ENCODE measurements around the gene POGZ. TPM values are rescaled to one million over a fixed set of nuclear protein-coding genes. Genes with fewer than 3 reads are reported as not detected.

The POGZ gene
- total RNA-seq, 1 experiment from 2014 or later, result 98.4 TPM

DNA sequence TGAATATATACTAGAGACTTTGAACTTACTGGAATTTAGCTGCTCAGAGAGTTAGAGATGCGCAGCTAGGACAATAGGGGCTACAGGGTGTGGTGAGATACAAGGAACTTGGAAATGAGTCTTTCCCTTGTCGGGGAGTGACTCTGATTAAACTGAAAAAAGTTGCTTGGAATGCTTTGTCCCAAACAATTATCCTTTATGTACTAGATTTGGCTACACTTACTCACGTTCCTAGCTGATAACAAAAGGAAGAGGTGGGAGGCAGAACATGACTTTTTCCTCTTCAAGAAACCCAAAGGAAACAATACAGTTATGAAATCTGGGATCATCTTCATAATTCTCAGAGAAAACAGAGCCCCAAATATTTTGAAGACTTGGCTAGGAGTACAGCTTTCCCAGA is 45.0 kb upstream of the POGZ start:
- H3K4me3 ChIP-seq (ENCODE audit: low read depth, low read length, poor library complexity, severe bottlenecking), result no peak overlapping the region
- intact Hi-C loops (cut with micrococcal nuclease; ENCODE audit: unreplicated experiment), result no loop called here
- no peak for DNase-seq (ENCODE audit: low spot score)
- BruUV-seq (replicated peaks), result no TSS peak
- no peaks in the 10 kb centered on the region for H3K4me1 ChIP-seq (ENCODE audit: insufficient read depth, low read length, poor library complexity, severe bottlenecking)
- no peaks in the 10 kb centered on the region for H3K9me3 ChIP-seq (ENCODE audit: low read depth, low read length, poor library complexity, severe bottlenecking)
- ChIA-PET CTCF (no interaction called here), POLR2A (ENCODE audit: low non-redundant PET) (no interaction called here)
- no peaks in the 10 kb centered on the region for H3K27me3 ChIP-seq (replicated peaks; ENCODE audit: insufficient read depth, low read depth, low read length, poor library complexity)
- no peaks in the 10 kb centered on the region for H3K36me3 ChIP-seq (ENCODE audit: insufficient read depth, low read length, poor library complexity, severe bottlenecking)
- no peak overlapping the region for H3K27ac ChIP-seq (ENCODE audit: low read depth, low read length, poor library complexity, severe bottlenecking)
- TF ChIP-seq EZH2 (IDR thresholded peaks at IDR 0.05; ENCODE audit: borderline replicate concordance, low read depth, low read length, poor library complexity, severe bottlenecking), result no peak
- TF ChIP-seq, protein P1, sequence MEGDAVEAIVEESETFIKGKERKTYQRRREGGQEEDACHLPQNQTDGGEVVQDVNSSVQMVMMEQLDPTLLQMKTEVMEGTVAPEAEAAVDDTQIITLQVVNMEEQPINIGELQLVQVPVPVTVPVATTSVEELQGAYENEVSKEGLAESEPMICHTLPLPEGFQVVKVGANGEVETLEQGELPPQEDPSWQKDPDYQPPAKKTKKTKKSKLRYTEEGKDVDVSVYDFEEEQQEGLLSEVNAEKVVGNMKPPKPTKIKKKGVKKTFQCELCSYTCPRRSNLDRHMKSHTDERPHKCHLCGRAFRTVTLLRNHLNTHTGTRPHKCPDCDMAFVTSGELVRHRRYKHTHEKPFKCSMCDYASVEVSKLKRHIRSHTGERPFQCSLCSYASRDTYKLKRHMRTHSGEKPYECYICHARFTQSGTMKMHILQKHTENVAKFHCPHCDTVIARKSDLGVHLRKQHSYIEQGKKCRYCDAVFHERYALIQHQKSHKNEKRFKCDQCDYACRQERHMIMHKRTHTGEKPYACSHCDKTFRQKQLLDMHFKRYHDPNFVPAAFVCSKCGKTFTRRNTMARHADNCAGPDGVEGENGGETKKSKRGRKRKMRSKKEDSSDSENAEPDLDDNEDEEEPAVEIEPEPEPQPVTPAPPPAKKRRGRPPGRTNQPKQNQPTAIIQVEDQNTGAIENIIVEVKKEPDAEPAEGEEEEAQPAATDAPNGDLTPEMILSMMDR (conservative IDR thresholded peaks at IDR 0.05; ENCODE audit: low read depth, low read length), result no peak

DNA sequence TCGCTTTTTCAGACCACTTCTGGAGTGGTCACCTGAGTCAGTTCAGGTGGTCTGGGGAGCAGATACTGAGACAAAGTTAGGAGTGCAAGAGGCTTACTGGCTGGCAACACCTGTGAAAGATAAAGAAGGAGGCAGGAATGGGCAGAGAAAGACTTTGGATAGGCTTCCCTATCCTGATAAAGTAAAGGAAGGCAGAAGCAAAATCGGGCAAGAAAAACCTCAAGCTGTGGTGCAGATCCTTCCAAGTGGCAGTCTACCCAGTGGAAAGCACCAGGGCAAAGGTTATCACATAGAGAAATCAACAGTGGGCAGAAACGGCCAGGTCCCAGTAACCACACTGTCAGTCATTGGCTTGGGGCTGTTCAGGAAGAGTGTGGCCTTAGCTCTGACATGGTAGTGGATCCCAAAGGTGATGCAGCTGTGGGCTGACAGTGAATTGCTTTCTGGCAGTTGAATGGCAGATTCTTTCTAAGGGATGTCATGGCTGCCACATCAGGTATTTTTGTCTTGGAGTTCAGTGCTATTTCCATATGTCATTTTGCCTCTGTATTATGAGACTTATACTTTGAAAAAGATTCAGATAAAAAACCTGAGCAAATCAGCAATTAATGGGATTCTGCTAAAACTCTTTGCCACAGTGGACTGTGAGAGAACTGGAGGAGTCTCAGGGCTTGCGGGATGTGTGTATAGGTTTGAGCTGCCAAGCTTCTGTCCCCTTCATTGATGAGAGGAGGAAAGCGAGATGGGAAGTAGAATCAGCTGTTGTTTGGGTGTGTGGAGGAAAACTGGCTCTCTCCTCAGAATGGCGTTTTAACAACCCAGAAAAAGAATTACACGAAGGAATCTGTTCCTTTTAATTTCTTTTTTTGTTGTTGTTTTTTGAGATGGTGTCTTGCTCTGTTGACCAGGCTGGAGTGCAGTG is 43.8 kb upstream of the POGZ start:
- H3K27me3 ChIP-seq (replicated peaks; ENCODE audit: insufficient read depth, low read depth, low read length, poor library complexity), result no peaks in the 10 kb centered on the region
- no peak for DNase-seq (ENCODE audit: low spot score)
- no peaks in the 10 kb centered on the region for H3K4me1 ChIP-seq (ENCODE audit: insufficient read depth, low read length, poor library complexity, severe bottlenecking)
- H3K4me3 ChIP-seq (ENCODE audit: low read depth, low read length, poor library complexity, severe bottlenecking), result no peak overlapping the region
- no TSS peak for BruUV-seq (replicated peaks)
- H3K9me3 ChIP-seq (ENCODE audit: low read depth, low read length, poor library complexity, severe bottlenecking), result no peaks in the 10 kb centered on the region
- no peak for TF ChIP-seq EZH2 (IDR thresholded peaks at IDR 0.05; ENCODE audit: borderline replicate concordance, low read depth, low read length, poor library complexity, severe bottlenecking)
- TF ChIP-seq, protein P1 (conservative IDR thresholded peaks at IDR 0.05; ENCODE audit: low read depth, low read length), result no peak
- ChIA-PET CTCF (no interaction called here), POLR2A (ENCODE audit: low non-redundant PET) (no interaction called here)
- H3K36me3 ChIP-seq (ENCODE audit: insufficient read depth, low read length, poor library complexity, severe bottlenecking), result no peaks in the 10 kb centered on the region
- H3K27ac ChIP-seq (ENCODE audit: low read depth, low read length, poor library complexity, severe bottlenecking), result no peak overlapping the region
- intact Hi-C loops (cut with micrococcal nuclease; ENCODE audit: unreplicated experiment), result no loop called here

DNA sequence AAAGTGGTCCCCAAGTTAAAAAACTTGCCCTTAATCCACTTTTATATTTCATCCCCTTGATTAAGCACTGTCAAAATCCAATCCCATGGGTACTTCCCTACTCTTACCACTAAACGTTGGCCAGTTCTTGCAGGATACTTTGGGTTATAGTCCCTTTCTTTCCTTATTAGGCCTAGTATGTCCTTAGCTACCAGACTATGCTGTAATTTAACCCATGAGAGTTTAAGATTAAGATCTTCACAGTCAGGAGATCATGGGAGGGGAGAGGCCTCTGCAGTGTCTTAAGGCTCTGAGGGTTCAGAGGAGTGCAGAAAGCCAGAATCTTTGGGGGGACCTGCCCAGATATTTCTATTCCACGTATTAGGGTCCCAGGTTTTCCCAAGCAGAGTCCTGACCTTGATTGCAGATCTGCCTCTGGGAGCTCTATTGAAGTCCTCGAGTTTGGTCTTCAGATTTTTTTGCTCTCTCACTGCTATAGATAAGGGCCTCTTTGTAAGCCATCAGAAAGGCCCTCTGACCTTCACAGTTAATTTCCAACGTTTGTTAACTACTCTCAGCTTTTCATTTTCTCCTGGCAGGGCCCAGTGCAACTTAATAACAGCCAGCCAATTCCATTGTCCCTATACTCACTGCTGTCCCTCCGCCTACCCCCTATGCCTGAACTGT is 42.9 kb upstream of the POGZ start:
- no peaks in the 10 kb centered on the region for H3K27me3 ChIP-seq (replicated peaks; ENCODE audit: insufficient read depth, low read depth, low read length, poor library complexity)
- no peak for DNase-seq (ENCODE audit: low spot score)
- H3K27ac ChIP-seq (ENCODE audit: low read depth, low read length, poor library complexity, severe bottlenecking), result no peak overlapping the region
- intact Hi-C loops (cut with micrococcal nuclease; ENCODE audit: unreplicated experiment), result no loop called here
- BruUV-seq (replicated peaks), result no TSS peak
- TF ChIP-seq, protein P1 (conservative IDR thresholded peaks at IDR 0.05; ENCODE audit: low read depth, low read length), result no peak
- no peak for TF ChIP-seq EZH2 (IDR thresholded peaks at IDR 0.05; ENCODE audit: borderline replicate concordance, low read depth, low read length, poor library complexity, severe bottlenecking)
- no peaks in the 10 kb centered on the region for H3K4me1 ChIP-seq (ENCODE audit: insufficient read depth, low read length, poor library complexity, severe bottlenecking)
- H3K4me3 ChIP-seq (ENCODE audit: low read depth, low read length, poor library complexity, severe bottlenecking), result no peak overlapping the region
- no peaks in the 10 kb centered on the region for H3K36me3 ChIP-seq (ENCODE audit: insufficient read depth, low read length, poor library complexity, severe bottlenecking)
- POLR2A ChIA-PET (ENCODE audit: low non-redundant PET), result no interaction called here
- CTCF ChIA-PET, result no interaction called here
- no peaks in the 10 kb centered on the region for H3K9me3 ChIP-seq (ENCODE audit: low read depth, low read length, poor library complexity, severe bottlenecking)
